Astrocyte of the cerebellum (primary cell): ENCODE measurements around the gene C19orf25.

Source experiments
- DNase-seq: peaks from one replicate; pipeline ENCODE4 v3.0.0-alpha.2; 2011; ENCODE audit warnings: low read depth
- H3K4me3 ChIP-seq: 2 replicates; pipeline ENCODE4 v1.5.1; 2011; ENCODE audit warnings: mild to moderate bottlenecking, low read depth, low read length, moderate library complexity
- CTCF ChIP-seq: IDR thresholded peaks from 2 replicates; pipeline ENCODE4 v1.5.1; 2012; ENCODE audit warnings: low read length, low read depth, moderate library complexity, mild to moderate bottlenecking; ENCODE audit errors: missing control alignments
- in situ Hi-C: cut with HindIII; loops from 2 replicates; pipeline ENCODE4 v1.10.0; 2017; ENCODE audit warnings: low sequenced_read_pairs

The C19orf25 gene

GRCh38 chr19:1471010-1471514 lies 8.0 kb downstream of the C19orf25 start:
- in situ Hi-C loops = no loop called here
- TF ChIP-seq CTCF = no peak
- DNase-seq = no peak

DNA sequence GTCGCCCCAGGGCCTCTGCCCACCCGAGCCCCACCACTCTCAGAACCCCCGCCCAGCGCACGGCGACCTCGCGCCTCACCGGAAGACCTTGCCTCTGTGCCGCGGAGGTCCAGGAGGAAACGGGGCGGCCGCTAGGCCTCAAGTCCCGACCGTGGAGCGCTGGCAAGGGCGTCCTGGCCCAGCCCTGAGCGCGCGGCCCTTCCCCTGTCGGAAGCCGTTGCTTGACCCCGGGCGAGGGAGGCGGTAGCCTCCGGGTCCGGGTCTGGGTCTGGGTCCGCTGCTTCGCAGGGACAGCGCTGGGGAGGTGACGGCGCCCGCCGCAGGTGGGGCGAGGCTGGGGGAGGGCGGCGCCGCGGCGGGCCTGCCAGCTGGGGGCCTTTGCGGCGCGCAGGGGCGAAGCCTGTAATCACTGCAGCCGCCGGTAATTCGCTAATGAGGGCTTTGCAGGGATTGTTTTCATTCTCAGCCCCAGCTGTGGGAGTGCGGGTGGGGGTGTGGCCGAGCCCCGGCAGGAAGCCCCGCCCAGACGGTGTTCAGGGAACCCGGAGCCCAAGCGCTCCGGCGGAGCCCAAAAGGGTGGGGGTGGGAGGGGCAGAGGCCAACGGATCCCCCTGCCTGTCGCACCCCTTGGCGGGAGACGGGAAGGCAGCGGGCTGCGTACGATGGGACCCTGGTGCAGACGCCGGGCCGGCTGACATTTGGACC lies 8.6 kb downstream of the C19orf25 start:
- no peak for DNase-seq
- no peak for TF ChIP-seq CTCF
- in situ Hi-C loops = no loop called here
- H3K4me3 ChIP-seq = peak overlapping the region; percentile 14

More at GRCh38 chr19:1471010-1471514, 8.0 kb downstream of the C19orf25 start:
- peak overlapping the region; percentile 14 for H3K4me3 ChIP-seq

DNA sequence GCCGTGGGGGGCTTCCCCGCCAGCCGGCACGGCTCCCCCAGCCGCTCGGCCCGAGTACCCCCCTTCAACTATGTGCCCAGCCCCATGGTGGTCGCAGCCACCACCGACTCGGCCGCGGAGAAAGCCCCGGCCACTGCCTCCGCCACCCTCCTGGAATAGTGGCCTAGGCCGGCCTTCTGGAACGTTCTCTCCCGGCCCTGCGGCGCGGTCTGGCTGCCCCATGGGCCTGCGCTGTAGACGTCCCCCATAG lies 9.0 kb downstream of the C19orf25 start:
- in situ Hi-C loops = no loop called here
- peak overlapping the region; percentile 2 for H3K4me3 ChIP-seq
- no peak for TF ChIP-seq CTCF
- no peak for DNase-seq

DNA sequence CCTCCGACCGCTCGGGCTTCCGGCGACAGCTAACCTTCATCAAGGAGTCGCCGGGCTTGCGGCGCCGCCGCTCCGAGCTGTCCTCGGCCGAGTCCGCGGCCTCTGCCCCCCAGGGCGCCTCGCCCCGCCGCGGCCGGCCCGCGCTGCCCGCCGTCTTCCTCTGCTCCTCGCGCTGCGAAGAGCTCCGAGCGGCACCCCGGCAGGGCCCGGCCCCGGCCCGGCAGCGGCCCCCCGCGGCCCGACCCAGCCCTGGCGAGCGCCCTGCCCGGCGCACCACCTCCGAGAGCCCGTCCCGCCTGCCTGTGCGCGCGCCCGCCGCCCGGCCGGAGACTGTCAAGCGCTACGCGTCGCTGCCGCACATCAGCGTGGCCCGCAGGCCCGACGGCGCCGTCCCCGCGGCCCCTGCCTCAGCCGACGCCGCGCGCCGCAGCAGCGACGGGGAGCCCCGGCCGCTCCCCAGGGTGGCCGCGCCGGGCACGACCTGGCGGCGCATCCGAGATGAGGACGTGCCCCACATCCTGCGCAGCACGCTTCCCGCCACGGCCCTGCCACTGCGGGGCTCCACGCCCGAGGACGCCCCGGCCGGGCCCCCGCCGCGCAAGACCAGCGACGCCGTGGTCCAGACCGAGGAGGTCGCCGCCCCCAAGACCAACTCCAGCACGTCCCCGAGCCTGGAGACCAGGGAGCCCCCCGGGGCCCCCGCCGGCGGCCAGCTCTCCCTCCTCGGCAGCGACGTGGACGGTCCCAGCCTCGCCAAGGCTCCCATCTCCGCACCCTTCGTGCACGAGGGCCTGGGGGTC lies 9.6 kb downstream of the C19orf25 start:
- no peak for DNase-seq
- in situ Hi-C loops = no loop called here
- no peak overlapping the region for H3K4me3 ChIP-seq
- no peak for TF ChIP-seq CTCF

- no peak overlapping the region for H3K4me3 ChIP-seq
- TF ChIP-seq CTCF = no peak
- DNase-seq = no peak
- in situ Hi-C loops = no loop called here
Measured at GRCh38 chr19:1468821-1469254, 10.2 kb downstream of the C19orf25 start.

DNA sequence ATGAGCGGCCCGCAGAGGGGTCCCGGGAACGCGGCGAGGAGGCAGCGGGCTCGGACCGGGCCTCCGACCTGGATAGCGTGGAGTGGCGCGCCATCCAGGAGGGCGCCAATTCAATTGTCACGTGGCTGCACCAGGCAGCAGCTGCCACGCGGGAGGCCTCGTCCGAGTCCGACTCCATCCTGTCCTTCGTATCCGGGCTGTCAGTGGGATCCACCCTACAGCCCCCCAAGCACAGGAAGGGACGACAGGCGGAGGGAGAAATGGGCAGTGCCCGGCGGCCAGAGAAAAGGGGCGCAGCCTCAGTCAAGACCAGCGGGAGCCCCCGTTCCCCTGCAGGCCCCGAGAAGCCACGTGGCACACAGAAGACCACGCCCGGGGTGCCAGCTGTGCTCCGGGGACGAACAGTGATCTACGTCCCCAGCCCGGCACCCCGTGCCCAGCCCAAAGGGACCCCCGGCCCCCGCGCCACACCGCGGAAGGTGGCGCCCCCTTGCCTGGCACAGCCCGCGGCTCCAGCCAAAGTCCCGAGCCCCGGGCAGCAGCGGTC lies 10.7 kb downstream of the C19orf25 start:
- no peak for DNase-seq
- in situ Hi-C loops = no loop called here
- no peak overlapping the region for H3K4me3 ChIP-seq
- TF ChIP-seq CTCF = no peak
